Measurements from ENCODE around the gene FAM20B.

GRCh38 chr1:179016706-179017382 lies 8.8 kb upstream of the FAM20B start:
- TF ChIP-seq CTCF (IDR thresholded peaks at IDR 0.05) = no peak
- TF ChIP-seq POLR2A (IDR thresholded peaks at IDR 0.05) = no peak

Data from lower leg skin (tissue), 3 donors.